Measurements from ENCODE around the gene PCID2. TPM values are rescaled to one million over a fixed set of nuclear protein-coding genes. Genes with fewer than 3 reads are reported as not detected.
A peak's percentile ranks its signal among the peaks of the same experiment; 100 is the strongest.

The PCID2 gene
- total RNA-seq, 3 donors from 2014 or later, result 50.2 to 79.2 (median 76.7) TPM

DNA sequence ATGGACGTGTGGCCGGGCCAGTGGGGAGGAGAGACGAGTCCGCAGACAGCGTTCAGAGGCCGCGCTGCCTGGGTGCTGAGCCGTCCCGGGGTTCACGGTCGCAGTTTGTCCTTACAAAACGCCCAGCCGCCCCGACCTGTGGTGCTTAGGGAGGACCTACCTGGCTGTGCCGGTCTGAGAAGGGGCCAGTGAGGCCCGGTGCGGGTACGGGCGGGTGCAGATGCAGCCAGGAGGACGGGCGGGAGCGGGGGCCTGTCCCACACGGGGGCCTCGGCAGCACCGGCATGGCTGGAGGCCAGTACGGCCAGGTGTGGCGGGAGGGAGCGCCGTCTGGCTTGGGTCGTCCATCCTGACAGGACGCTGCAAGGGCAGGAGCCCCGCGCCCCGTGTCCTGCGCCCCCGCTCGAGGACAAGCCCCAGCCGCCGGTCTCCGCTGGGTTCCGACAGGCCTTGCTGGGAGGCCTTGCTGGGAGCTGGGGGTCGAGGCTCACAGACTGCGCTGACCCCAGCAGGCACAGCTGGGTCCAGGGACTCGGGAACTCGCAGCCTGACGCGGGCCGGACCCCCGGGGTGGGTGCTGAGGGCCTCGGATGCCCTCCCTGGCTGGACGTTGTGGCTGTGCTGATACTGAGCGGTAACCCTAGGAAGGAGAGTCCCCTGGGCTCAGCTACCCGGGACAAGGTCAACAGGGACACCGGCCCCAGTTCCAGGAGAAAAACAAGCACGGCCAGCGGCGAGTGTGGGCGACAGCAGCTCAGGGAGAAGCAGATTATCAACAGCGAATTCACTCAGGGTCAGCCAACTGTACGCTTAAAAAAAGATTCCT, 55.3 kb downstream of the PCID2 start:
- intact Hi-C loops (cut with DNase I; ENCODE audit: low total_unique reads), result no loop called here
- Histone ChIP-seq H3K36me3 (no peaks in the 10 kb centered on the region), H3K27ac (peak overlapping the region; percentile 74 to 87), H3K4me3 (peak overlapping the region; percentile 34 to 81 (median 56)), H3K9me3 (no peaks in the 10 kb centered on the region), H3K4me1 (peaks cover 0 to 5% of the 10 kb centered on the region in 2 donors), H3K27me3 (no peaks in the 10 kb centered on the region)
- peak in 1 of 2 donors; percentile 51 for DNase-seq (ENCODE audit: low spot score in 2 of 2)
- TF ChIP-seq, protein P1, sequence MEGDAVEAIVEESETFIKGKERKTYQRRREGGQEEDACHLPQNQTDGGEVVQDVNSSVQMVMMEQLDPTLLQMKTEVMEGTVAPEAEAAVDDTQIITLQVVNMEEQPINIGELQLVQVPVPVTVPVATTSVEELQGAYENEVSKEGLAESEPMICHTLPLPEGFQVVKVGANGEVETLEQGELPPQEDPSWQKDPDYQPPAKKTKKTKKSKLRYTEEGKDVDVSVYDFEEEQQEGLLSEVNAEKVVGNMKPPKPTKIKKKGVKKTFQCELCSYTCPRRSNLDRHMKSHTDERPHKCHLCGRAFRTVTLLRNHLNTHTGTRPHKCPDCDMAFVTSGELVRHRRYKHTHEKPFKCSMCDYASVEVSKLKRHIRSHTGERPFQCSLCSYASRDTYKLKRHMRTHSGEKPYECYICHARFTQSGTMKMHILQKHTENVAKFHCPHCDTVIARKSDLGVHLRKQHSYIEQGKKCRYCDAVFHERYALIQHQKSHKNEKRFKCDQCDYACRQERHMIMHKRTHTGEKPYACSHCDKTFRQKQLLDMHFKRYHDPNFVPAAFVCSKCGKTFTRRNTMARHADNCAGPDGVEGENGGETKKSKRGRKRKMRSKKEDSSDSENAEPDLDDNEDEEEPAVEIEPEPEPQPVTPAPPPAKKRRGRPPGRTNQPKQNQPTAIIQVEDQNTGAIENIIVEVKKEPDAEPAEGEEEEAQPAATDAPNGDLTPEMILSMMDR (IDR thresholded peaks at IDR 0.05), result no peak
- no peak for TF ChIP-seq POLR2AphosphoS5 (IDR thresholded peaks at IDR 0.05)

DNA sequence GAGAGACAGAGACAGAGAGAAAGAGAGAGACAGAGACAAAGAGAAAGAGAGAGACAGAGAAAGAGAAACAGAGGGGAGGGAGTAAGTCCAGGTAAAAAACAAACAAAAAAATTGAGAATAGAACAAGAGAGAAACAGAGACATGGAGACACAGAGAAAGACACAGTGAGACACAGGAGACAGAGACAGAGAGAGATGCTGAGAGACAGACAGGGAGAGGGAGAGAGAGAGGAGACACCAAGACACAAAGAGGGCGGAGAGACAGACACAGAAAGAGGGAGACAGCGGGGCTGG, 55.8 kb downstream of the PCID2 start:
- no peak for DNase-seq (ENCODE audit: low spot score in 2 of 2)
- Histone ChIP-seq H3K9me3 (no peaks in the 10 kb centered on the region), H3K36me3 (no peaks in the 10 kb centered on the region), H3K27ac (peak overlapping the region in 1 of 2 donors; percentile 74), H3K4me3 (peak overlapping the region; percentile 34 to 81 (median 56)), H3K27me3 (no peaks in the 10 kb centered on the region), H3K4me1 (peaks cover 0 to 5% of the 10 kb centered on the region in 2 donors)
- TF ChIP-seq, protein P1 (IDR thresholded peaks at IDR 0.05), result no peak
- TF ChIP-seq POLR2A (IDR thresholded peaks at IDR 0.05) (no peak), POLR2AphosphoS5 (IDR thresholded peaks at IDR 0.05) (no peak)
- intact Hi-C loops (cut with DNase I; ENCODE audit: low total_unique reads), result no loop called here

DNA sequence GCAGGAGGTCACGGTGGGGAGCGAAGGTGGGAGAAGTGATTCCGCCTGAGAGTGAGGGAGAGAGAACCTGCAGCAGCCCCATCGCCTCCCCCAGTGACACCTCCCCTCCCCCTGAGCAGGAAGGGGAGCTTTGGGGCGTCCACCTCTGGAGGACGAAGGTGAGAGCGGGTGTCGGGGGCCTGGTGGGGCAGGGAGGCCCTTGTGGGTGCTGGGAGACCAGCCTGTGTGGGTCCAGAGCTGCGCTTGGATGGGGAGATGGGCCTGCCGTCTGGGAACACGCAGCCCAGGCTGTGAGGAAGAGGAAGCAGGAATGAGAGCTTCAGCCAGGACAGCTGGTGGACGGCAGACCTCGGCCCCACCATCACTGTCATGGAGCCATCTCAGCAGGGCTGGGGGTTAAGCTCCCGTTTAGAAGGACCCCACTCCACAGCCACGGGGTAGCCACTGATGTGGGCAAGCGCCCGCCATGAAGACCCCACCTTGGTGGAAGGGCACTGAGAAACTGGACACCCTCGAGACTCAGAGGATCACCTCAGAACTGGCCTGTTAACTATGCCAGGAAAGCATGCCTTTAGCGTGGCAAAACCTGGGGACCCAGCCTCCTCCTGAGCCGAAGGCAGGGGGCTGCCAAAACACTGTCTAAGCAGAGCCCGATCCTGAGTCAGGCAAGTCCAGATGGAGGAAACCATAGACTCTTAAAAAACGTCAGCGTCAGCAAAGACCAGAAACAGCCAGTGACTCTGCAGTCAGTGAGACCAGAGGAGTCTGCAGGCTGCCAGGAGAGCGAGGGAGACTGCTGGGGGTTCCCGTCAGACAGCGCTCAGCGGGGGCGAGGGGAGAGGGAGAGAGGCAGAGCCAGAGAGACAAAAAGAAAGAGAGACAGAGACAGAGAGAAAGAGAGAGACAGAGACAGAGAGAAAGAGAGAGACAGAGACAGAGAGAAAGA, 56.5 kb downstream of the PCID2 start:
- TF ChIP-seq, protein P1 (IDR thresholded peaks at IDR 0.05), result no peak
- TF ChIP-seq POLR2AphosphoS5 (IDR thresholded peaks at IDR 0.05) (no peak), POLR2A (IDR thresholded peaks at IDR 0.05) (no peak)
- H3K36me3 ChIP-seq, result no peaks in the 10 kb centered on the region
- peak overlapping the region in 1 of 2 donors; percentile 74 for H3K27ac ChIP-seq
- H3K4me3 ChIP-seq, result peak overlapping the region; percentile 34 to 81 (median 56)
- peaks cover 0 to 5% of the 10 kb centered on the region in 2 donors for H3K4me1 ChIP-seq
- no peaks in the 10 kb centered on the region for H3K27me3 ChIP-seq
- DNase-seq (ENCODE audit: low spot score in 2 of 2), result no peak
- no peaks in the 10 kb centered on the region for H3K9me3 ChIP-seq
- intact Hi-C loops (cut with DNase I; ENCODE audit: low total_unique reads), result no loop called here

DNA sequence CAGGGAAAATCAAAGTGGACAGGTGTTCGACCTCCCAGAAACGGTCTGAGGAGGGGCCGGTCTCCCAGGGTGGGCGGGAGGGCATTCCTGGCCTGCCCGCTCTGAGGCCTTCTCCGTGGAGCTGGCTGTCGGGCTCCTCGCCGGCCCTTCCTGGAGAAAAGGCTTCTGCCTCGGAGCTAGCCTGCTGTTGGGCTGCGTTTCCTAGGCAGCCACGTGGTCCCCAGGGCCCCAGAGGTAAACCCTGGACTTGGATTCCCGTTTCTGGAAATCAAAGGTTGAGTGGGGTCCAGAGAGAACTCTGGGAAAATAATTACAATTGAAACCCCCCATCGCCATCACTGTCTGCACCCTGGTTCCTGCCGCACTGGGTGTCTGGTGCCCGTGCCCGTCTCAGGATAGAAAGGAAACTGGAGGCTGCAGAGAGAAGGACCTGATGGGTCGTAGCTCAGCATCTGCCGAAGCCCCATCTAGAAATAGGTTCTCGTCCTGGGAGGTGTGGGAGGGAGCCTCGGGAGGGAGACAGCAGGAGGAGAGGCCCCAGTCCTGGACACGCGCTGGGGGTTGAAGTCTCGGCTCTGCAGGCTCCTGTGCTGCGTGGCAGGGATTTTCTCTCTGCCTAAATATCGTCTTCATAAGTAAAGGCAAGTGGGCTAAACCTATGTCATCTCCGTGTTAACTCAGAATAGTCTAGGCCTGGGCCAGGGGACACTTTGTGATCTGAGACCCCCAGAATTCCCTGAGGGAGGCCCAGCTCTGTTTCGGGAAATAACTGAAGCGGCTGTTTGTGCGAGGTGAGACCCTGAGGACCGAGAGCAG, 57.7 kb downstream of the PCID2 start:
- TF ChIP-seq POLR2A (IDR thresholded peaks at IDR 0.05), result no peak
- TF ChIP-seq POLR2AphosphoS5 (IDR thresholded peaks at IDR 0.05), result no peak
- TF ChIP-seq, protein P1 (IDR thresholded peaks at IDR 0.05), result no peak
- Histone ChIP-seq H3K36me3 (no peaks in the 10 kb centered on the region), H3K27ac (no peak overlapping the region), H3K4me3 (no peak overlapping the region), H3K4me1 (peaks cover 0 to 5% of the 10 kb centered on the region in 2 donors), H3K27me3 (no peaks in the 10 kb centered on the region), H3K9me3 (no peaks in the 10 kb centered on the region)
- no peak for DNase-seq (ENCODE audit: low spot score in 2 of 2)
- intact Hi-C loops (cut with DNase I; ENCODE audit: low total_unique reads), result no loop called here
